COR-L47 (cell line): Measurements from ENCODE around the gene ATP5PO.
"Not testable (repeated sequence)": the region's sequence is repeated elsewhere in the genome, so short reads cannot be mapped to it uniquely, and the experiment has no call there.

Source experiments
- DNase-seq: peaks from one replicate; lab custom pipeline; 2025; lab: John Stamatoyannopoulos, UW

ATP5PO gene

GRCh38 chr21:33869873-33870272 is 45.7 kb downstream of the ATP5PO start:
- no peak for DNase-seq

DNA sequence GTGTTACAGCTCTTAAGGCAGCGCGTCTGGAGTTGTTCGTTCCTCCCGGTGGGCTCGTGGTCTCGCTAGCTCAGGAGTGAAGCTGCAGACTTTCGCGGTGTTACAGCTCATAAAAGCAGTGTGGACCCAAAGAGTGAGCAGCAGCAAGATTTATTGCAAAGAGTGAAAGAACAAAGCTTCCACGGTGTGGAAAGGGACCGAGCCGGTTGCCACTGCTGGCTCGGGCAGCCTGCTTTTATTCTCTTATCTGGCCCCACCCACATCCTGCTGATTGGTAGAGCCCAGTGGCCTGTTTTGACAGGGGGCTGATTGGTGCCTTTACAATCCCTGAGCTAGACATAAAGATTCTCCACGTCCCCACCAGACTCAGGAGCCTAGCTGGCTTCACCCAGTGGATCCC is 47.7 kb downstream of the ATP5PO start:
- DNase-seq: not testable (repeated sequence)

DNA sequence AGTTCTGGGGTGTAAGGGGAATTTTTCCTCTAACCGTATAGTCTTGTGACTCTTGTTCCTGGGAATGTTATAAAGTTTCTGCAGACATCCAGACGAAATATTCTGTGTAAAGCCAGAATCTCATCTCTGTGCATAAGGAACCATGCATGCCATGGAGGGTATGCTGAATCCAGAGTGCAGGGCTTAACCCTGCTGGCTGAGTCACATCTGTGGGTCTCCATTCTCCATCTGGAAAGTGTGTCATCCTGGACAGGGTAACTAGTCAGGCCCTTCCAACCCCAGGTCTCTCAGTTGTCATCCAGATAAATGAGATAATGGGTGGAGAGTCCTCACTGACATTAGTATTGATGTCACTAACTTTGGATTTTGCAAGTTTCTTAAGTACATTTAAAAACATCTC is 48.8 kb downstream of the ATP5PO start:
- no peak for DNase-seq

DNA sequence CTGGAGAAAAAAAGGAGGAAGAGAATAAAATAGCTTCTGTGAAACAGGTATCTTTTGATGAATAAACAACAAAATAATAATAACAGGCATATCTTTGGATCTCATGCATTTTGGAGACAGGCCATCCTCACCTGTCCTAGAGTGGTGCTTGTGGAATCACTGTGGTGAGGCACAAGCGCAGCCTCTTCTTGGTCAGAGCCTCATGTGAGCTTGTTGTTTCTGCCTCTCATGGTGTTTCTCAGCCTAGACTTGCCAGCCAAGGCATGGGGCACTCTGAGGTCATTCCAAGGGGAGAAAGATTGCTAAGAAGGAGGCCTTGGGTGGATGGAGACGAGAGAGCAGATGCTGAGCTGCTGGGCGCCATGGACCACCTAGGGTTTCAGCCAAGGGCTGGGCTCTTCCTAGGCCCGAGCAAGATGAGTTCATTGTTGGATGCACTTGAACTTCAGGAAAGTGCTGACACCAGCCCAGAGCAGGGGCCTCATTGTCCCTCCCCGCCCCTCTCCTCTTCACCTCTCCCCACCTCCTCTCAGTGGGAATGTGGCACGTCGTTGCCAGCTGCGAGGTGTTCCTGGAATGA is 49.5 kb downstream of the ATP5PO start:
- DNase-seq: no peak

- DNase-seq: no peak
Observed at GRCh38 chr21:33865176-33865575, 50.4 kb downstream of the ATP5PO start.

- no peak for DNase-seq
Observed at GRCh38 chr21:33864150-33864549, 51.5 kb downstream of the ATP5PO start.

DNA sequence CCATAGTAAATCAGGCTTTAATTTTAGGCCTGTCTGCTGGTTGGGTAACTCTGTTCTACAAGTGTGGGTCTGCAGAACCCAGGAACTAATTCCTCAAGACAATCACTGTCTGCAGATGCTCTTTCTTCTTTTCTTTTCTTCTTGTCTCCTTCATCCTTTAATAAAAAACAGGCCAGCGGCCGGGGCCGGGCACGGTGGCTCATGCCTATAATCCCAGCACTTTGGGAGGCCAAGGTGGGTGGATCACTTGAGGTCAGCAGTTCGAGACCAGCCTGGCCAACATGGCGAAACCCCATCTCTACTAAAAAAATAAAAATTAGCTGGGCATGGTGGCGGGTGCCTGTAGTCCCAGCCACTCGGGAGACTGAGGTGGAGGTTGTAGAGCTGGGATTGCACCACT is 52.4 kb downstream of the ATP5PO start:
- DNase-seq: not testable (repeated sequence)

GRCh38 chr21:33861125-33861524 is 54.5 kb downstream of the ATP5PO start:
- DNase-seq: no peak

GRCh38 chr21:33860332-33860879 is 55.2 kb downstream of the ATP5PO start:
- DNase-seq: no peak

DNA sequence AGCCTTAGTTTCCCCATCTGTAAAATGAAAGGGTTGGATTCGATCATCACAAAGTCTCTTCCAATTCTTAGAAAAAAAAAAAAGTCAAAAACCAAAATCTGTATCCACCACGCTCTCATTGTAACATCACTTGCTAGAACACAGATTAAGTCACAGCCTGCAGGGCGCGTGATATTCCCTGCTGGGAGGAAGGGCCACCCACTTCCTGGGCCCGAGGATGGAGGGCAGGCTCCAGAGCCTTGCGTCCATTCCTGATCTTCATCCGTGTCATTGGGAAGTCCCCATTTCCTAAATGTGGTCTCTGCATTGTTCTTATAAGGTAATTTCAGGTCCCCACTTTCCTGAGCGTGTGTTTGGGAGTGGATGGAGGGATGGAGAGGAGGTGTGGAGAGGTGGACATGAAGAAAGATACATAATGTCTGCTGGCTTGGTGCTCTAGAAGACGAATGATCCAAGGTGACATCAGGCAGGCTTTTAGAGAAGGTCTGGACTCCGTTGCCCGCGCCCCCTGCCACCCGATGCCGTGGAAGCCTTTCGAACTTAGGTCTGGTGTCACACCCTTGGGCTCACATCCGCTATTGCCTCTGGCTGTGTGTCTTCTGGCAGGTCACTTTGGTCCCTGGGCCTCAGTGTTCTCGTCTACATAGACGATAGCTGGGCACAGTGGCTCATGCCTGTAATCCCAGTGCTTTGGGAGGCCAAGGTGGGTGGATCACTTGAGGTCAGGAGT is 56.1 kb downstream of the ATP5PO start:
- no peak for DNase-seq

DNA sequence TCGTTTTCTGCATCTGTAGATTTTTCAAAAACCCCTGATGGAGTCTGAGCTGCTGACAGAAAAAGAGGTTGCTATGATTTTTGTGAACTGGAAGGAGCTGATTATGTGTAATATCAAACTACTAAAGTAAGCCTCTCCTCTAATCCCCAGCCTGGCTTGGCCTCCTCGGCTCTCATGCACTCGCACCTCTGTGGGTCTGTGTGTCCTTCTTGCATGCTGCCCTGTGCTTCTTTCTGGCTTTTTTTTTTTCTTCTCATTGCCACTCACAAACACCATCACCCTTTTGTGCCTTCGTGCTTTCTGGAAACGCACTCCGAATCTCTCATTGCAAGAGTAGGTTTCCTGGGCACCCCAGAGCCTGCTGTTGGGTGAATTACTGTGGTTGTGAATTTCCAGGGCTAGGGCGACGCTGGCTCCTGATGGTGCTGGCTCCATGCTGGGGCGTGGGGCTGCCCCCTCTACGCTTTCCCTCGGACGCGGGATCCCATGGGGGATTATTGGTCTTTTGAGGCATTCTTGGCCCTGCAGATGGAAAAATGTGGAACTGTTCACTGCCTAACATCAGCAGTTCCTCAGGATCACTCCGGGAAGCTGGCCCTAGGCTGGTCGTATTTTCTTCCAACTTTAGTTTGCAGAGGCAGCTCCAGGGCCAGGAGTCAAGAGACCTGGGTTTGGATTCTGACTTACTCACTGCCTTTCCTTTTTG is 56.8 kb downstream of the ATP5PO start:
- no peak for DNase-seq

DNA sequence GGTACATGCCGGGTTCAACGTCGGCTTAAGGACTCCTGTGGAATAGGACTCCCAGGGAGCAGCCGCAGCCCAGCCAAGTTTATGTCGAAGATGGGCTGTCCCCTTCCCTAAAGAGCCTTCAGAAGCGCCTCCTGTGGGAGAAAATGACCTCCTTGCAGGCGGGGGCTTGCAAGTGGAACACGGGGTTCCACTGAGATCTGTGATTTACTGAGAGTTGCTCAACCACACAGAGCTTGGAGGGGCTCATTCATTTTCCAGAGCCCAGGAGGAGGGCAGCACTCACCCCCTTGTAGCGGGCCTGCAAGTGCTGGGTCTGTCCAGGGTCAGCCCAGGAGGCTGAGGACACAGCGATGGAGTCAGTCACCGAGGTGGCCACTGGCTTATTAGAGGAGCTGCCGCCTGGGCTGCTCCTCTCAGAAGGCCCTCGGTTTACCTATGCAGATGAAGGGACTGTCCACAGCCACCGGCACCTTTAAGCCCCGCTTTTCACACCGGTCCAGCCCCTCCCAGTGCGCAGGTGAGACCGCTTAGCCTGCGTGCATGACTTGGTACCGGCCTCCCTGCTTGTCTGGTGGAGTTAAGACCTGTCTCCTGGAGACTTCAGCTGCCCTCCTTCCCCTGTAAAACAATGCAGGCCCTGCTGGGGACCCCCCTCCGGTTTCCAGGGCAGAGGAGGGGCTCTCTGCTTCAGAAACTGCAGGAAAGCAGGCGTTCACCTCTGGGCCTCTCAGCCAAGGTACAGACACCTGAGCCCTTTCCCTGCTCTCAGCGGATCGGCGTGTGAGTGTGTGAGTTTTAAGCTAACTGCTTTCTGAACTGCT is 57.5 kb downstream of the ATP5PO start:
- no peak for DNase-seq

DNA sequence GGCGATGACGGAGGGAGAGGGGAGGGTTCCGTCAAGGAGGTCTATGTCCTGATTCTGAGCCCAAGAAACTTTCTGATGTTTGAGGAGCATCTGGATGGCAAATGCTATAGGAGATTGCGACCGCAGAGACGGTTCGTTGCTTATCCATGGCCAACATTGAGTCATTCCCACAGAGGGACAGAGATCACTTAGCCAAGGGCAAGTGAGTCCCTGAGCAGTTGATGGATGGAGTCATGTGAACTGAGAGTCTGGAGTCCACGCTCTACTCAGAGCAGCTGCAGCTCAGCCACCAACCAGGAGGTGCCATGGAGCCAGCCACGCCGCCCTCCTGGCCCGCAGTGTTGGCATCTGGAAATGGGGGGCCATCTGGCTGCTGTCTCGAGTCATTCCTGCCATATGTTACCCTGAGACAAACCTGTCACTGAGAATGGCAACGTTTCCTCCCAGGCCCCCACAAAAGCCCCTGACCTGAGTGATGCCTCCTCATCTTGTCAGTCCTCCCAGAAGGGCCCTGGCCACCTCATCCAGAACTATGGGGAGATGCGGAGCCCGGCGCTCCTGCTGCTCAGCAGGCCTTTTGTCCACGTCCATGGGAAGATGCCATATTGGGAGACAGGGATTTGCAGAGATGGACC is 58.6 kb downstream of the ATP5PO start:
- DNase-seq: no peak

DNA sequence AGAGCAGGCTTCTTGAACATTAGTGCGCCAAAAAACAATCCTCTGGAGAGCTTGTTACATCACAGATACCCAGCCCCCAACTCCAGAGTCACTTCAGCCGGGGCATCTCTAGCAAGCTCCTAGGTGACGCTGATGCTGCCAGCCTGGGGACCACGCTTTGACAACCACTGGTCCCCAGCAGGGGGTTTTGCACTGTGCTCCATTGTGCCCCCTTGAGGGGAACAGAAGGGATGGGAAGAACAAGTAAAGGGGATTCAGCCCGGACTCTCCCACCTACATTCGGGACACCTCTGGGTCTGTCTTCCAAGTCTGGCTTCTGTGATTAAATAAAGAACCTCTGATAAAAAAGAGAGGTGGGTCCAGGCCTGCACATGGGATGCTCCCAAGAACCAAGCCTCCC is 60.4 kb downstream of the ATP5PO start:
- DNase-seq: no peak

DNA sequence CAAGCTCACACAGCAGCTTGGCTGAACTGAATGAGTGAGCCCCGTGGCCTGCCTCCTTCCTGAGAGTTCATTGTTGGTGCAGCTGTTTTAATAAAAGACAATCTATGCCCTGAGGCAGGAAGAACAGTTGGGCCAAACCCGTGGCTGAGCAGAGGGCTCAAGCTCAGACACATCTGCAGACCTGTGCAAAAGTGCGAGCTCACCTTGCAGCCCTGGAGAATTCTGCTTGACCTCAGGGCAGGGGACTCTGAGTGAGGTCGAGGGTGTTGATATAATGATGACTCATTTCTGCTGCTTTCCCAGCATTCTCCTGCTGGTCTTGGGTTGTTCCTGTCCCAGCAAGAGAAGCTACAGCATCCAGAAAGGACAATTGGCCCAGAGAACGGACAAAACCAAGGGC is 61.0 kb downstream of the ATP5PO start:
- no peak for DNase-seq
